ENCODE data around the gene RETN.
A peak's percentile ranks its signal among the peaks of the same experiment; 100 is the strongest.

The RETN gene, protein sequence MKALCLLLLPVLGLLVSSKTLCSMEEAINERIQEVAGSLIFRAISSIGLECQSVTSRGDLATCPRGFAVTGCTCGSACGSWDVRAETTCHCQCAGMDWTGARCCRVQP

GRCh38 chr19:7668842-7669241 lies at the start of gene RETN:
Gene RETN (plus strand): TSS chr19:7669049. CDS start chr19:7669327, 278 bp downstream.
- peaks cover 0 to 10% of the 10 kb centered on the region in 2 donors for H3K27me3 ChIP-seq (ENCODE audit: control insufficient read depth in 1 of 2, insufficient read depth in 2 of 2, low read length in 2 of 2)
- no peaks in the 10 kb centered on the region for H3K4me1 ChIP-seq (ENCODE audit: insufficient read depth, low read length)
- no peak within 1 kb of the TSS for H3K4me3 ChIP-seq (ENCODE audit: low read depth in 1 of 2, low read length in 2 of 2)
- H3K36me3 ChIP-seq (ENCODE audit: insufficient read depth, low read length): no peaks in the 10 kb centered on the region
- no peak within 1 kb of the TSS for H3K27ac ChIP-seq (ENCODE audit: low read depth, low read length)
- H3K9ac ChIP-seq (ENCODE audit: low read length): no peak within 1 kb of the TSS
- no peaks in the 10 kb centered on the region for H3K9me3 ChIP-seq (ENCODE audit: low read length)

- no peaks in the 10 kb centered on the region for H3K27me3 ChIP-seq (ENCODE audit: control insufficient read depth in 1 of 2, insufficient read depth in 2 of 2, low read length in 2 of 2)
- H3K9me3 ChIP-seq (ENCODE audit: low read length): no peaks in the 10 kb centered on the region
- no peak overlapping the region for H3K27ac ChIP-seq (ENCODE audit: low read depth, low read length)
- H3K36me3 ChIP-seq (ENCODE audit: insufficient read depth, low read length): peaks cover 45% of the 10 kb centered on the region
- H3K4me3 ChIP-seq (ENCODE audit: low read depth in 1 of 2, low read length in 2 of 2): no peak overlapping the region
- peaks cover 4% of the 10 kb centered on the region for H3K4me1 ChIP-seq (ENCODE audit: insufficient read depth, low read length)
- H3K9ac ChIP-seq (ENCODE audit: low read length): no peak overlapping the region
Measured at GRCh38 chr19:7619671-7620441, 49.0 kb upstream of the RETN start.

GRCh38 chr19:7620442-7621412 lies 48.1 kb upstream of the RETN start:
- Histone ChIP-seq H3K9ac (ENCODE audit: low read length) (no peak overlapping the region), H3K27me3 (ENCODE audit: control insufficient read depth in 1 of 2, insufficient read depth in 2 of 2, low read length in 2 of 2) (no peaks in the 10 kb centered on the region), H3K4me1 (ENCODE audit: insufficient read depth, low read length) (peaks cover 4% of the 10 kb centered on the region), H3K4me3 (ENCODE audit: low read depth in 1 of 2, low read length in 2 of 2) (no peak overlapping the region), H3K27ac (ENCODE audit: low read depth, low read length) (no peak overlapping the region), H3K9me3 (ENCODE audit: low read length) (no peaks in the 10 kb centered on the region), H3K36me3 (ENCODE audit: insufficient read depth, low read length) (peaks cover 54% of the 10 kb centered on the region)

- H3K9me3 ChIP-seq (ENCODE audit: low read length): no peaks in the 10 kb centered on the region
- H3K4me3 ChIP-seq (ENCODE audit: low read depth in 1 of 2, low read length in 2 of 2): no peak overlapping the region
- H3K27ac ChIP-seq (ENCODE audit: low read depth, low read length): no peak overlapping the region
- peaks cover 15% of the 10 kb centered on the region for H3K4me1 ChIP-seq (ENCODE audit: insufficient read depth, low read length)
- no peaks in the 10 kb centered on the region for H3K27me3 ChIP-seq (ENCODE audit: control insufficient read depth in 1 of 2, insufficient read depth in 2 of 2, low read length in 2 of 2)
- no peak overlapping the region for H3K9ac ChIP-seq (ENCODE audit: low read length)
- H3K36me3 ChIP-seq (ENCODE audit: insufficient read depth, low read length): peaks cover 63% of the 10 kb centered on the region
Measured at GRCh38 chr19:7622933-7623685, 45.7 kb upstream of the RETN start.

GRCh38 chr19:7623725-7624603 lies 44.9 kb upstream of the RETN start:
- Histone ChIP-seq H3K36me3 (ENCODE audit: insufficient read depth, low read length) (peaks cover 63% of the 10 kb centered on the region), H3K9ac (ENCODE audit: low read length) (no peak overlapping the region), H3K9me3 (ENCODE audit: low read length) (no peaks in the 10 kb centered on the region), H3K27me3 (ENCODE audit: control insufficient read depth in 1 of 2, insufficient read depth in 2 of 2, low read length in 2 of 2) (no peaks in the 10 kb centered on the region), H3K4me1 (ENCODE audit: insufficient read depth, low read length) (peaks cover 18% of the 10 kb centered on the region), H3K27ac (ENCODE audit: low read depth, low read length) (no peak overlapping the region), H3K4me3 (ENCODE audit: low read depth in 1 of 2, low read length in 2 of 2) (no peak overlapping the region)

DNA sequence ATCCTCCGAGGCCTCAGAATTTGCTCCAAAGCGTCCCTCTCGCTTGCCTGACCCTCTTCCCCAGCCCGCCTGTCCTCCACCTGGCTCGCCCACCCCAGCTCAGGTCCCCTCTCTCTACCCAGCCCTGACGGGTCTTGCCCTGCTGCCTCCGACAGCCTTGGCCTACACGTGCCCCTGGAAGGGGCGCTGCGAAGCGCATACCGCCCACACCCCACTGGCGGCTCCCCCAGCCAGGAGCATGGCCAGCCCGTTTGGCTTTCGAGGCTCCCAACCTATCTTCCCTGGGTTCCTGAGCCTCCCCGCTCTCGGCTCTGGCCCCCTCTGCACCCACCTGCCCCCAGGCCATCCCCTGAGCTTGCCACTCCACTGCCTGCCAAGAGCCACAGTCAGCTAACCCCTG lies 44.0 kb upstream of the RETN start:
- Histone ChIP-seq H3K4me3 (ENCODE audit: low read depth in 1 of 2, low read length in 2 of 2) (no peak overlapping the region), H3K9me3 (ENCODE audit: low read length) (no peaks in the 10 kb centered on the region), H3K9ac (ENCODE audit: low read length) (no peak overlapping the region), H3K27ac (ENCODE audit: low read depth, low read length) (no peak overlapping the region), H3K27me3 (ENCODE audit: control insufficient read depth in 1 of 2, insufficient read depth in 2 of 2, low read length in 2 of 2) (no peaks in the 10 kb centered on the region), H3K36me3 (ENCODE audit: insufficient read depth, low read length) (peaks cover 60% of the 10 kb centered on the region), H3K4me1 (ENCODE audit: insufficient read depth, low read length) (peaks cover 18% of the 10 kb centered on the region)

DNA sequence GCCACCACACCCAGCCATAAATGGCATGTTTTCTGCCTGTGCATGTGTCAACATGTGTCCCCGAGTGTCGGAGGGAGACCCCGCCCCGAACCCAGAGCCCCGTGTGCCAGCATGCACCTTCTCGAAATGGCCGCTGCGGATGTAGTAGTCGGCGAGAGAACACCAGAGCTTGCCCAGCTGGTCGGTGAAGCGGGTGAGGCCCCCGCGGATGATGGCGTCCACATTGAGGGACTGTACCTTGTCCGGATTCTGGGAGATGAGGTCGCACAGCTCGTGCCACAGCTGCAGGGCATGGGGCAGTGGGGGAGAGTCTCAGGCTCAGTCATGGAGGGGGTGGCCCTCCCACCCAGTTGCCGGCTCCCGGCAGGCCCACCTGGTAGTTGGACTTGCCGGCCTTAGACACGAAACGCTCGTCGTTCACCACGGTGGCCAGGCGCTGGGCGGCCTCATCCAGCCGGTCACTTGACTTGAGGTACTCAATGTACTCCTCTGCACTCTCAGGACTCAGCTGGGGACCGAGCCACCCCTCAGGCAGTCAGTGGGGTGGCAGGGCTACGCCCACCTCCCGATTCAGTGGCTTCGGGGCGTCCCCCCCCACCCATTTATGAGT lies 43.0 kb upstream of the RETN start:
- H3K9ac ChIP-seq (ENCODE audit: low read length): no peak overlapping the region
- peaks cover 28% of the 10 kb centered on the region for H3K4me1 ChIP-seq (ENCODE audit: insufficient read depth, low read length)
- H3K9me3 ChIP-seq (ENCODE audit: low read length): no peaks in the 10 kb centered on the region
- H3K27me3 ChIP-seq (ENCODE audit: control insufficient read depth in 1 of 2, insufficient read depth in 2 of 2, low read length in 2 of 2): no peaks in the 10 kb centered on the region
- no peak overlapping the region for H3K27ac ChIP-seq (ENCODE audit: low read depth, low read length)
- no peak overlapping the region for H3K4me3 ChIP-seq (ENCODE audit: low read depth in 1 of 2, low read length in 2 of 2)
- H3K36me3 ChIP-seq (ENCODE audit: insufficient read depth, low read length): peaks cover 52% of the 10 kb centered on the region

DNA sequence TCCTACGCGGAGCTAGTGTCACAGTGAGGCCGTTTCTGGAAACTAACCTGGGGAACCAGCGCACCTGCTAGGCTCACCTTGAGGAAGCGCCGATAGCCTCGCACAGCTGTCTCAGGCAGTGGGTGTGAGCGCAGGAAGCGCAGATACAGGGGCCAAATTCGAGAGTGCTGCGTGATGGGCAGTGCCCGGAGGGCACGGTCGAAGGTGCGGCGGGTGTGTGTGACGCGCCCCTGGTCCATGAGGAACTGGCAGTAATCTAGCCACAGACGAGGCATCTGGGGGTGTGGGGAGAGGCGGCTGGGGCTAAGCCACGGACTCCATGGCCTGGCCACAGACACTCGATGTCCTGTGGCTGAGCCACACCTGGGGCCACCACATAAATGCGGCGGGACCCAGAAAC lies 41.7 kb upstream of the RETN start:
- H3K4me1 ChIP-seq (ENCODE audit: insufficient read depth, low read length): peaks cover 29% of the 10 kb centered on the region
- no peak overlapping the region for H3K9ac ChIP-seq (ENCODE audit: low read length)
- H3K27ac ChIP-seq (ENCODE audit: low read depth, low read length): no peak overlapping the region
- no peak overlapping the region for H3K4me3 ChIP-seq (ENCODE audit: low read depth in 1 of 2, low read length in 2 of 2)
- no peaks in the 10 kb centered on the region for H3K27me3 ChIP-seq (ENCODE audit: control insufficient read depth in 1 of 2, insufficient read depth in 2 of 2, low read length in 2 of 2)
- H3K36me3 ChIP-seq (ENCODE audit: insufficient read depth, low read length): peaks cover 44% of the 10 kb centered on the region
- H3K9me3 ChIP-seq (ENCODE audit: low read length): no peaks in the 10 kb centered on the region

DNA sequence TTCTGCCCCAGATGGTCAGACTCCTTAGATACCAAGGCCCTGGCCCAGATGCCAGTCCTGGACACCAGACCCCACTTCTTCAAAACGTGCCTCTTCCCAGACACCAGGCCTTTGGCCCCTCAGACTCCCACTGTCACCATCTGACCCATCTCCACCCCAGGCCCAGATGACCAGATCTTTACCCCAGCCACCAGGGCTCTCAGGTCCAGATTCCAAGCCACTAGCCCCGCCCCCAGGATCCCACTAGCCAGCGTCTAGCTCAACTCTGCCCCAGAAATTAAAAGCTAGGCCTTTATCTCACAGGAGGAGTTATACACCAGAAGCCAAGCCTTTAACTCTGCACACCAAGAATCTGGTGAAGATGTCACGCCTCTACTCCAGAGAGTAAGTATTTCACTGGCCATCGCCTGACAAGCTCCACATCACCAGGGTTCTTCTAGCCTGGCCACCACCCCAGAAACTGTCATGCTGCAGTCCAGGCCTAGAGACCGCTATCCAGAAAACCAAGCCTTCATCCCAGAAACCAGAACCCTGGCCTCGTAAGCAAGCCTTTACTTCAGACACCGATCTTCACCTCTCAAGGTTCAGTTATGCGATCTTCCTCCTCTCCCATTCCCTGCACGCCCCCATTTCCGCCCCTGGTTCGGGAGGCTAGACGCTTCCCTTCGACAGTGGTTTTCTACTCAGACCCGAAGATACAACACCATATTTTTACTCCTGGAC lies 40.1 kb upstream of the RETN start:
- Histone ChIP-seq H3K4me1 (ENCODE audit: insufficient read depth, low read length) (peaks cover 29% of the 10 kb centered on the region), H3K27ac (ENCODE audit: low read depth, low read length) (peak overlapping the region; percentile 79), H3K4me3 (ENCODE audit: low read depth in 1 of 2, low read length in 2 of 2) (peak overlapping the region; percentile 81 to 100), H3K27me3 (ENCODE audit: control insufficient read depth in 1 of 2, insufficient read depth in 2 of 2, low read length in 2 of 2) (no peaks in the 10 kb centered on the region), H3K9me3 (ENCODE audit: low read length) (no peaks in the 10 kb centered on the region), H3K9ac (ENCODE audit: low read length) (peak overlapping the region; percentile 99), H3K36me3 (ENCODE audit: insufficient read depth, low read length) (peaks cover 28% of the 10 kb centered on the region)

Measured in muscle layer of colon (tissue), 2 donors.